ENCODE data around the gene MTTP. TPM values are rescaled to one million over a fixed set of nuclear protein-coding genes. Genes with fewer than 3 reads are reported as not detected.

The MTTP gene
- total RNA-seq, 1 donor from 2014 or later: under 0.01 TPM

DNA sequence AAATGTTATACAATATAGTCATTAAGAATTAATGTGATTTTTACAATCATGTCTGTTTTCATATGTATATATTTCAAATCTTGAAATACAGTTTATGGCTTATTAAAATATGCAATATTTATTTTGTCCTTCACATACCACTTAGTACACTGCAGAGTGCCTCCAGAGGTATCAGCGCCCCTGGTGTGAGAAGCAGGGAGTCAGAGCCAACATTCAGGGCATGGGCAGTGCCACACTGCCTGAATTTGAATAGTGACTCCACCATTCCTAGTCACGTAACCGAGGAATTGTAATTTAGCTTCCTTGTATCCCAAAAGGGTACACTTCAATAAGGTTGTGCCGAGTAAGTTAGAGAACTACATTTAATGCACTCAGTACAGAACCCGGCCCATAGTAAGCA is 87.3 kb downstream of the MTTP start:
- TF ChIP-seq, protein P1, sequence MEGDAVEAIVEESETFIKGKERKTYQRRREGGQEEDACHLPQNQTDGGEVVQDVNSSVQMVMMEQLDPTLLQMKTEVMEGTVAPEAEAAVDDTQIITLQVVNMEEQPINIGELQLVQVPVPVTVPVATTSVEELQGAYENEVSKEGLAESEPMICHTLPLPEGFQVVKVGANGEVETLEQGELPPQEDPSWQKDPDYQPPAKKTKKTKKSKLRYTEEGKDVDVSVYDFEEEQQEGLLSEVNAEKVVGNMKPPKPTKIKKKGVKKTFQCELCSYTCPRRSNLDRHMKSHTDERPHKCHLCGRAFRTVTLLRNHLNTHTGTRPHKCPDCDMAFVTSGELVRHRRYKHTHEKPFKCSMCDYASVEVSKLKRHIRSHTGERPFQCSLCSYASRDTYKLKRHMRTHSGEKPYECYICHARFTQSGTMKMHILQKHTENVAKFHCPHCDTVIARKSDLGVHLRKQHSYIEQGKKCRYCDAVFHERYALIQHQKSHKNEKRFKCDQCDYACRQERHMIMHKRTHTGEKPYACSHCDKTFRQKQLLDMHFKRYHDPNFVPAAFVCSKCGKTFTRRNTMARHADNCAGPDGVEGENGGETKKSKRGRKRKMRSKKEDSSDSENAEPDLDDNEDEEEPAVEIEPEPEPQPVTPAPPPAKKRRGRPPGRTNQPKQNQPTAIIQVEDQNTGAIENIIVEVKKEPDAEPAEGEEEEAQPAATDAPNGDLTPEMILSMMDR (IDR thresholded peaks at IDR 0.05; ENCODE audit: insufficient read depth, low read length, severe bottlenecking): no peak
- Histone ChIP-seq H3K36me3 (ENCODE audit: control insufficient read depth, insufficient read depth, low read length) (no peaks in the 10 kb centered on the region), H3K4me3 (ENCODE audit: low read depth, low read length) (no peak overlapping the region), H3K27me3 (ENCODE audit: control insufficient read depth, insufficient read depth, low read length) (no peaks in the 10 kb centered on the region)
- DNase-seq (ENCODE audit: low read depth) (no peak), FAIRE-seq (no peak)

DNA sequence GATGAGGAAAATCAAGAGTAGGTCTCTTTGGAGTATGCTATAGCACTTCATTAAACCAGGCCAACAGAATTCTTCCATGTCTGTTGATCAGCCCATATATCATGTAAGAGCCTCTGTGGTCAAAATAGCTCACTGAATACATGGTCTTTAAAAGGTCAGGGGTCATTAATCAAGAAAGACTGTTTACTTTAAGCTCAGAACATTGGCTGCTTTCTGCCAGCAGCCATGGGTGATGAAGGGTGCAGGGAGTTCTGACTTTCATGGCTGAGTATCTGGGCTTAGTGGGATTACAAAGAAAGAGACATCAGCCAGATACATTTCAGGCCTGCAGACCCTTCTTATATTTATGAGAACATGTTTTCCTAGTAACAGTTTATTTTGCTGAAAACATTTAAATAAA is 90.1 kb downstream of the MTTP start:
- H3K4me3 ChIP-seq (ENCODE audit: low read depth, low read length): no peak overlapping the region
- no peaks in the 10 kb centered on the region for H3K36me3 ChIP-seq (ENCODE audit: control insufficient read depth, insufficient read depth, low read length)
- TF ChIP-seq, protein P1 (IDR thresholded peaks at IDR 0.05; ENCODE audit: insufficient read depth, low read length, severe bottlenecking): no peak
- no peak for DNase-seq (ENCODE audit: low read depth)
- FAIRE-seq: no peak
- H3K27me3 ChIP-seq (ENCODE audit: control insufficient read depth, insufficient read depth, low read length): no peaks in the 10 kb centered on the region

DNA sequence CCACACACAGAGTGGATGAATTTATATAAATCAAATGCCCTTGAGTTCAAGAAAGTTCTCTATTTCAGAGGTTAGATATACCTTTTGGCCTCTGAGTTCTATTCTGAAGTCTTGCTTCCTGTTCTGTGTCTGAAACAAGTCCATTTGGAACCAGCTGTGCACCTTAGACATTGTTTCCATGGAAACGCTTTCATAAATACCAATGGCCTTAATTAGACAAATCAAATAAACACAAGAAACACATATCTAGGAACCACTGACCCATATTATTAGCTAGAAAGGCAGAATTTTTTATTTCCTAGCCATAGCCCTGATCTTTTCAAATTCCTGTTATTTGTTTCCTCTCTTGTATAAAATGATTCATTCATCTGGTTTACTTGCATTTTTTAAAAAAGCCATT is 91.4 kb downstream of the MTTP start:
- Histone ChIP-seq H3K27me3 (ENCODE audit: control insufficient read depth, insufficient read depth, low read length) (no peaks in the 10 kb centered on the region), H3K36me3 (ENCODE audit: control insufficient read depth, insufficient read depth, low read length) (no peaks in the 10 kb centered on the region), H3K4me3 (ENCODE audit: low read depth, low read length) (no peak overlapping the region)
- TF ChIP-seq, protein P1 (IDR thresholded peaks at IDR 0.05; ENCODE audit: insufficient read depth, low read length, severe bottlenecking): no peak
- DNase-seq (ENCODE audit: low read depth) (no peak), FAIRE-seq (no peak)

DNA sequence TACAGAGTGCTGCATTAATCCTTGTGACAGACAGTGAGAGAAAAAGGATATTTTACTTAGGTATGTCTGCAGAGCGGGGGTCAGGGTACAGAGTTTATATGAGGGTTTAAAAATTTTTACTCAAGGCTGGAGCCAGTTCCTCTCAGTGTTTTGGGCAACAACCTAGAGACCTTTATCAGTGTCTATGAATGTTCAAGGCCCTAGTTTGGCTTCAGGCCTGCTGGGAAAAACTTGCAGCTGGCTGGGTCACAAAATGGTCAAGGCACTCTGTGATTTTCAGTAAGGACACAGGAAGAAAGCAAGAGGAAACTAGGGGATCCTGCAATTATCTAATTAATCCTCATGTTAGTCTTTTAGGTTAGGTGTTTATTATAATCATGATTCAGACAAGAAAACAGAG is 93.8 kb downstream of the MTTP start:
- no peak overlapping the region for H3K4me3 ChIP-seq (ENCODE audit: low read depth, low read length)
- H3K36me3 ChIP-seq (ENCODE audit: control insufficient read depth, insufficient read depth, low read length): no peaks in the 10 kb centered on the region
- FAIRE-seq: no peak
- TF ChIP-seq, protein P1 (IDR thresholded peaks at IDR 0.05; ENCODE audit: insufficient read depth, low read length, severe bottlenecking): no peak
- no peak for DNase-seq (ENCODE audit: low read depth)
- no peaks in the 10 kb centered on the region for H3K27me3 ChIP-seq (ENCODE audit: control insufficient read depth, insufficient read depth, low read length)

DNA sequence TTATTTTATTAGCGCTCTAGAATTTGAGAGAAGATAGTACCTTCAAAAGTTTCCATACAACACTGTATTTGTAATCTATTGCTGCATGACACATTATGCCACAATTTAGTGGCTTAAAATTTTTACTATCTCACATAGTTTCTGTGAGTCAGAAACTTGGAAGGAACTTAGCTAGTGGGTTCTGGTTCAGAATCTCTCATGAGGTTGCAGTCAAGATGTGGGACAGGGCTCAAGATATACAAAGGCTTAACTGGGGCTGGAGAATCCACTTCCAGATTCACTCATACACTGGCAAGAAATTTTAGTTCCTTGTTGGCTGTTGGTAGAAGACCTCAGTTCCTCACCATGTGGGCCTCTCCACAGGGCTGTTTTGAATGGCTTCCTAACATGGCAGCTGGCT is 94.5 kb downstream of the MTTP start:
- Histone ChIP-seq H3K4me3 (ENCODE audit: low read depth, low read length) (no peak overlapping the region), H3K27me3 (ENCODE audit: control insufficient read depth, insufficient read depth, low read length) (no peaks in the 10 kb centered on the region), H3K36me3 (ENCODE audit: control insufficient read depth, insufficient read depth, low read length) (no peaks in the 10 kb centered on the region)
- FAIRE-seq (no peak), DNase-seq (ENCODE audit: low read depth) (no peak)
- TF ChIP-seq, protein P1 (IDR thresholded peaks at IDR 0.05; ENCODE audit: insufficient read depth, low read length, severe bottlenecking): no peak

DNA sequence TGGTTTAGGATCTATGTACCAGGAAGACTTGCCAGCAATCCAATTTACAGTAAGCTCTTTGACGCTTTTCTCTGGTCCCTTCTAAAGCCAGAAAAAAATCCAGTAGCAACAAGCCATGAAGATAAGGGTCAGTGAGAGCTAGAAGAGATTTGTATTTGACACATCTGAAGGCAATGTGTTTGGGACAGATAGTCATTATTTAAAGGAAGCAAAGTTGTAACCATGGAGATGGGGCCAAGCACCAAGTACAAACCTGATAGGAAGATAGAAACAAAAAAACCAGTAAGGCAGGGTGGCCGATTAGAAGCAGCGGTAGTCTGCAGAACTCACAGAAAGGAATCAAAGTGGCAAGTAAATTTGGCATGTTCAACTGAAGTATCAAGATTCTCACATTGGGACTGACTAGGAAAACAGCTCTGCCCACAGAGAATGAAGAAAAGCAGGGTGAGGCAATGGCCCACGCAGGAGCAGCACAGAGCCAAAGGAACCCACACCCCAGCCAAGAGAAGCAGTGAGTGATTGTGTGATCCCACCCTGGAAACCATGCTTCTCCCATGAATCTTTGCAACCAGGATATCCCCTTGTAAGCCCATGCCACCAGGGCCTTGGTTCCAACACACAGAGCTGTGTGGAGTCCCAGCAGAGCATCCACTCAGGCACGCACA is 95.9 kb downstream of the MTTP start:
- no peak for DNase-seq (ENCODE audit: low read depth)
- TF ChIP-seq, protein P1 (IDR thresholded peaks at IDR 0.05; ENCODE audit: insufficient read depth, low read length, severe bottlenecking): no peak
- Histone ChIP-seq H3K4me3 (ENCODE audit: low read depth, low read length) (no peak overlapping the region), H3K36me3 (ENCODE audit: control insufficient read depth, insufficient read depth, low read length) (no peaks in the 10 kb centered on the region), H3K27me3 (ENCODE audit: control insufficient read depth, insufficient read depth, low read length) (no peaks in the 10 kb centered on the region)
- no peak for FAIRE-seq
